Measurements from ENCODE around the gene ZNF74.

DNA sequence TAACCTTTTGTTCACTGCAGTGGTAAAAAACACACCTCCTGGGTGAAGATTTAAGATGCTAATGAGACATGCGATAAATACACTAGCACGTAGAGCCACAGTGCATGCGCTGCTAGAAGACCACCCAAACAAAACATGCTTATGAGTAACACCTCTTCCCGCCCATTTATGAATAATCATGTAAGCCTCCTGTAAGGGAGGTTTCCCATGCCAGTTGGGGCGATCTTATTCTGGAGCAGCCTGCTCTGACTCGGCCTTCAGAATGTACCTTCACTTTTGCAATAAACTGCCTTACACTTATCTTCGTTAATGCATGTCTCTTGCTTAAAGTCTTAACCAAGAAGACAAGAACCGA, 61.7 kb downstream of the ZNF74 start:
- TF ChIP-seq, protein P1, sequence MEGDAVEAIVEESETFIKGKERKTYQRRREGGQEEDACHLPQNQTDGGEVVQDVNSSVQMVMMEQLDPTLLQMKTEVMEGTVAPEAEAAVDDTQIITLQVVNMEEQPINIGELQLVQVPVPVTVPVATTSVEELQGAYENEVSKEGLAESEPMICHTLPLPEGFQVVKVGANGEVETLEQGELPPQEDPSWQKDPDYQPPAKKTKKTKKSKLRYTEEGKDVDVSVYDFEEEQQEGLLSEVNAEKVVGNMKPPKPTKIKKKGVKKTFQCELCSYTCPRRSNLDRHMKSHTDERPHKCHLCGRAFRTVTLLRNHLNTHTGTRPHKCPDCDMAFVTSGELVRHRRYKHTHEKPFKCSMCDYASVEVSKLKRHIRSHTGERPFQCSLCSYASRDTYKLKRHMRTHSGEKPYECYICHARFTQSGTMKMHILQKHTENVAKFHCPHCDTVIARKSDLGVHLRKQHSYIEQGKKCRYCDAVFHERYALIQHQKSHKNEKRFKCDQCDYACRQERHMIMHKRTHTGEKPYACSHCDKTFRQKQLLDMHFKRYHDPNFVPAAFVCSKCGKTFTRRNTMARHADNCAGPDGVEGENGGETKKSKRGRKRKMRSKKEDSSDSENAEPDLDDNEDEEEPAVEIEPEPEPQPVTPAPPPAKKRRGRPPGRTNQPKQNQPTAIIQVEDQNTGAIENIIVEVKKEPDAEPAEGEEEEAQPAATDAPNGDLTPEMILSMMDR (IDR thresholded peaks at IDR 0.05), result no peak
- no peak for TF ChIP-seq ZFX (IDR thresholded peaks at IDR 0.05; ENCODE audit: borderline replicate concordance)

Measured in 22Rv1 (cell line).